ENCODE results near the gene C1QL2.

C1QL2 gene

GRCh38 chr2:119109866-119110265 lies 48.7 kb downstream of the C1QL2 start:
- no peak for DNase-seq (ENCODE audit: low read depth)
- no peak overlapping the region for H3K4me3 ChIP-seq (ENCODE audit: low read depth, low read length)
- TF ChIP-seq CTCF (conservative IDR thresholded peaks at IDR 0.05; ENCODE audit: low read depth, low read length): no peak

GRCh38 chr2:119108186-119108585 lies 50.4 kb downstream of the C1QL2 start:
- TF ChIP-seq CTCF (conservative IDR thresholded peaks at IDR 0.05; ENCODE audit: low read depth, low read length): no peak
- no peak overlapping the region for H3K4me3 ChIP-seq (ENCODE audit: low read depth, low read length)
- DNase-seq (ENCODE audit: low read depth): no peak

GRCh38 chr2:119106301-119106897 lies 52.2 kb downstream of the C1QL2 start:
- no peak overlapping the region for H3K4me3 ChIP-seq (ENCODE audit: low read depth, low read length)
- DNase-seq (ENCODE audit: low read depth): peak; percentile 35
- no peak for TF ChIP-seq CTCF (conservative IDR thresholded peaks at IDR 0.05; ENCODE audit: low read depth, low read length)

Measured in choroid plexus epithelial cell (primary cell).